Hepatocyte (in vitro differentiated cells): Measurements from ENCODE around the gene ULK1.

Experiments
- CTCF ChIP-seq: fragments of 200-600 bp; sonication (generic); IDR thresholded peaks from 2 replicates; pipeline ENCODE4 v1.5.1; 2016; ENCODE audit warnings: antibody characterized with exemption, mild to moderate bottlenecking; ENCODE audit not compliant: poor library complexity
- EZH2 ChIP-seq: fragments of 200-600 bp; sonication (generic); IDR thresholded peaks from 2 replicates; pipeline ENCODE4 v1.6.1; 2016; ENCODE audit warnings: antibody characterized with exemption, mild to moderate bottlenecking, borderline replicate concordance
- EZH2phosphoT487 ChIP-seq: fragments of 200-600 bp; sonication (generic); IDR thresholded peaks from one replicate; pipeline ENCODE4 v1.6.1; 2018; ENCODE audit warnings: antibody characterized with exemption, mild to moderate bottlenecking, low read depth, moderate library complexity; ENCODE audit not compliant: unreplicated experiment, severe bottlenecking

GRCh38 chr12:131920157-131920508, 25.7 kb downstream of the ULK1 start:
- TF ChIP-seq CTCF (no peak), EZH2phosphoT487 (no peak), EZH2 (no peak)
